ENCODE measurements around the gene THOP1.

The THOP1 gene

GRCh38 chr19:2799273-2800020 lies 14.1 kb downstream of the THOP1 start:
- H3K4me3 ChIP-seq (ENCODE audit: low read depth, low read length), result no peak overlapping the region
- no peak for TF ChIP-seq CTCF (IDR thresholded peaks at IDR 0.05; ENCODE audit: low read depth, low read length)

- no peak for TF ChIP-seq CTCF (IDR thresholded peaks at IDR 0.05; ENCODE audit: low read depth, low read length)
- no peak overlapping the region for H3K4me3 ChIP-seq (ENCODE audit: low read depth, low read length)
Observed at GRCh38 chr19:2800506-2800905, 15.2 kb downstream of the THOP1 start.

GRCh38 chr19:2802826-2803225 lies 17.5 kb downstream of the THOP1 start:
- TF ChIP-seq CTCF (IDR thresholded peaks at IDR 0.05; ENCODE audit: low read depth, low read length), result no peak
- no peak overlapping the region for H3K4me3 ChIP-seq (ENCODE audit: low read depth, low read length)

- TF ChIP-seq CTCF (IDR thresholded peaks at IDR 0.05; ENCODE audit: low read depth, low read length), result no peak
- no peak overlapping the region for H3K4me3 ChIP-seq (ENCODE audit: low read depth, low read length)
Observed at GRCh38 chr19:2803486-2804155, 18.3 kb downstream of the THOP1 start.

- no peak for TF ChIP-seq CTCF (IDR thresholded peaks at IDR 0.05; ENCODE audit: low read depth, low read length)
- no peak overlapping the region for H3K4me3 ChIP-seq (ENCODE audit: low read depth, low read length)
Observed at GRCh38 chr19:2804156-2805004, 19.1 kb downstream of the THOP1 start.

GRCh38 chr19:2805261-2805900 lies 20.1 kb downstream of the THOP1 start:
- TF ChIP-seq CTCF (IDR thresholded peaks at IDR 0.05; ENCODE audit: low read depth, low read length), result no peak
- no peak overlapping the region for H3K4me3 ChIP-seq (ENCODE audit: low read depth, low read length)
